ENCODE results near the gene SLC35B1. TPM values are rescaled to one million over a fixed set of nuclear protein-coding genes. Genes with fewer than 3 reads are reported as not detected.

Gene SLC35B1
- polyA plus RNA-seq, 1 of the 3 experiments (the other 2 are of a cell fraction): 89.8 TPM

- no peak for TF ChIP-seq IRF3 (IDR thresholded peaks at IDR 0.05; ENCODE audit: low read depth, low read length)
Measured at GRCh38 chr17:49717371-49717861, 9.7 kb upstream of the SLC35B1 start (continued).

DNA sequence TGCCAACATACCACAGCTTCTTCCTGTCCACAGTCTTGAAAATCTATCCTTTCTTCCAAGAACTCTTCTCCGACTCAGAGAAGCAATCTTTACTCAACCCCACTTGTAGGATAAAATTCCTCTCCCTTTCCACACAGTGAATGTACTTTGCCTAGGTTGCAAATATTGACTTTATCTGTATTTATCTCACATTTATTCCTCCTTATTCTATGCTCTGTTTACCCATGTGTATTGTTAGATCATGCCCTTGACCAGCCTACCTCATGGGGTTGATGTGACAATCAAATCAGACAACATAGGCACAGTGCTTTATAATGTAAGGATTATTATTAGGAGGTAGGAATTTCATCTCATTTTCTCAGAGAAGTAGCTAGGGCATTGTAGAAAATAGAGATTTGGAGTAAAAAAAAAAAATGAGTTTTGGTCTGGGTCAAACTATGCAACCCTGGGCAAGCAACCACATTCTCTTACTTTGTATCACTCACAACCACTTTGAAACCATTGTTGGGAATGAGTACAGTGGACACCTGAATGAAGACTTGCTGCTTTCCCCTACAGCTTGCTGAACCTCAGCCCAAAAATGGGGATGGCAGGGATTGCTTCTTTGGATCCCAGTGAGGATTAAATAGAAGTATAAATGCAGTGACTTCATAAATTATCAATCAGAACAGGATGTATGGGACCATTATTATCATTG, 9.1 kb upstream of the SLC35B1 start:
- TF ChIP-seq SMC3 (IDR thresholded peaks at IDR 0.05; ENCODE audit: low read depth, low read length) (no peak), MXI1 (IDR thresholded peaks at IDR 0.05; ENCODE audit: low read depth, low read length) (no peak), SIN3A (IDR thresholded peaks at IDR 0.05; ENCODE audit: borderline replicate concordance, low read depth, low read length) (no peak), FOXJ3 (CRISPR knock-in tag; IDR thresholded peaks at IDR 0.05) (no peak), JUND (IDR thresholded peaks at IDR 0.05) (no peak), GATA2 (CRISPR knock-in tag; IDR thresholded peaks at IDR 0.05) (no peak), FOXM1 (IDR thresholded peaks at IDR 0.05; ENCODE audit: low read depth) (no peak), NRF1 (IDR thresholded peaks at IDR 0.05; ENCODE audit: low read depth, low read length) (no peak), NFIC (IDR thresholded peaks at IDR 0.05; ENCODE audit: borderline replicate concordance) (no peak), TEAD4 (IDR thresholded peaks at IDR 0.05; ENCODE audit: borderline replicate concordance, insufficient read depth) (no peak), POLR2AphosphoS5 (IDR thresholded peaks at IDR 0.05; ENCODE audit: low read depth, low read length) (no peak), MEF2A (IDR thresholded peaks at IDR 0.05; ENCODE audit: borderline replicate concordance, low read depth) (no peak), PBX3 (IDR thresholded peaks at IDR 0.05) (no peak)
- TF ChIP-seq, protein P1, sequence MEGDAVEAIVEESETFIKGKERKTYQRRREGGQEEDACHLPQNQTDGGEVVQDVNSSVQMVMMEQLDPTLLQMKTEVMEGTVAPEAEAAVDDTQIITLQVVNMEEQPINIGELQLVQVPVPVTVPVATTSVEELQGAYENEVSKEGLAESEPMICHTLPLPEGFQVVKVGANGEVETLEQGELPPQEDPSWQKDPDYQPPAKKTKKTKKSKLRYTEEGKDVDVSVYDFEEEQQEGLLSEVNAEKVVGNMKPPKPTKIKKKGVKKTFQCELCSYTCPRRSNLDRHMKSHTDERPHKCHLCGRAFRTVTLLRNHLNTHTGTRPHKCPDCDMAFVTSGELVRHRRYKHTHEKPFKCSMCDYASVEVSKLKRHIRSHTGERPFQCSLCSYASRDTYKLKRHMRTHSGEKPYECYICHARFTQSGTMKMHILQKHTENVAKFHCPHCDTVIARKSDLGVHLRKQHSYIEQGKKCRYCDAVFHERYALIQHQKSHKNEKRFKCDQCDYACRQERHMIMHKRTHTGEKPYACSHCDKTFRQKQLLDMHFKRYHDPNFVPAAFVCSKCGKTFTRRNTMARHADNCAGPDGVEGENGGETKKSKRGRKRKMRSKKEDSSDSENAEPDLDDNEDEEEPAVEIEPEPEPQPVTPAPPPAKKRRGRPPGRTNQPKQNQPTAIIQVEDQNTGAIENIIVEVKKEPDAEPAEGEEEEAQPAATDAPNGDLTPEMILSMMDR (IDR thresholded peaks at IDR 0.05): no peak
- POLR2A ChIA-PET: no interaction called here

More for the DNA sequence above, 9.1 kb upstream of the SLC35B1 start:
- H2AFZ ChIP-seq (ENCODE audit: low read depth): no peak overlapping the region
- no peaks in the 10 kb centered on the region for H3K27me3 ChIP-seq (ENCODE audit: insufficient read depth)
- no peak for DNase-seq
- H3K4me2 ChIP-seq: no peak overlapping the region
- no peaks in the 10 kb centered on the region for H3K9me2 ChIP-seq
- peaks cover 4 to 32% of the 10 kb centered on the region in 2 experiments for H3K36me3 ChIP-seq (replicated peaks in 1 of 2; ENCODE audit: control insufficient read depth in 1 of 2, insufficient read depth in 2 of 2, low read length in 1 of 2)
- no peaks in the 10 kb centered on the region for H4K20me1 ChIP-seq (ENCODE audit: insufficient read depth)
- H3K4me3 ChIP-seq (ENCODE audit: low read depth in 2 of 2, low read length in 1 of 2): no peak overlapping the region
- no peaks in the 10 kb centered on the region for H3K79me2 ChIP-seq (ENCODE audit: insufficient read depth)
- H3K4me1 ChIP-seq (ENCODE audit: control insufficient read depth in 1 of 2, insufficient read depth in 2 of 2, low read depth in 1 of 2, low read length in 1 of 2): no peaks in the 10 kb centered on the region
- 82% methylated on average over 1 of the region's 1 CpG for WGBS (ENCODE audit: low lambda C conversion rate)
- no peaks in the 10 kb centered on the region for H3F3A ChIP-seq (replicated peaks; ENCODE audit: insufficient read depth)
- CTCF ChIA-PET: interaction anchor here (1.8 to 50.8 kb wide), 3 partner anchors 9 to 142 kb away, joined by 6 to 2107 read pairs (median 10); partner anchors contain the start of genes NXPH3 and SLC35B1
- no peak overlapping the region for H3K27ac ChIP-seq (ENCODE audit: low read depth in 2 of 2, low read length in 1 of 2)
- H3K9ac ChIP-seq: no peak overlapping the region
- no peaks in the 10 kb centered on the region for H3K9me3 ChIP-seq
